GM21515 (cell line): ENCODE data around the gene RDH5.

Experiments used
- ATAC-seq: cut with Tn5 transposase; IDR thresholded peaks from one replicate; pipeline ENCODE4 v1.9.1; 2021; ENCODE audit not compliant: unreplicated experiment

RDH5 gene

GRCh38 chr12:55727643-55728185 is 7.5 kb downstream of the RDH5 start:
- no peak for ATAC-seq

GRCh38 chr12:55728186-55728938 is 8.2 kb downstream of the RDH5 start:
- peak; percentile 12 for ATAC-seq

DNA sequence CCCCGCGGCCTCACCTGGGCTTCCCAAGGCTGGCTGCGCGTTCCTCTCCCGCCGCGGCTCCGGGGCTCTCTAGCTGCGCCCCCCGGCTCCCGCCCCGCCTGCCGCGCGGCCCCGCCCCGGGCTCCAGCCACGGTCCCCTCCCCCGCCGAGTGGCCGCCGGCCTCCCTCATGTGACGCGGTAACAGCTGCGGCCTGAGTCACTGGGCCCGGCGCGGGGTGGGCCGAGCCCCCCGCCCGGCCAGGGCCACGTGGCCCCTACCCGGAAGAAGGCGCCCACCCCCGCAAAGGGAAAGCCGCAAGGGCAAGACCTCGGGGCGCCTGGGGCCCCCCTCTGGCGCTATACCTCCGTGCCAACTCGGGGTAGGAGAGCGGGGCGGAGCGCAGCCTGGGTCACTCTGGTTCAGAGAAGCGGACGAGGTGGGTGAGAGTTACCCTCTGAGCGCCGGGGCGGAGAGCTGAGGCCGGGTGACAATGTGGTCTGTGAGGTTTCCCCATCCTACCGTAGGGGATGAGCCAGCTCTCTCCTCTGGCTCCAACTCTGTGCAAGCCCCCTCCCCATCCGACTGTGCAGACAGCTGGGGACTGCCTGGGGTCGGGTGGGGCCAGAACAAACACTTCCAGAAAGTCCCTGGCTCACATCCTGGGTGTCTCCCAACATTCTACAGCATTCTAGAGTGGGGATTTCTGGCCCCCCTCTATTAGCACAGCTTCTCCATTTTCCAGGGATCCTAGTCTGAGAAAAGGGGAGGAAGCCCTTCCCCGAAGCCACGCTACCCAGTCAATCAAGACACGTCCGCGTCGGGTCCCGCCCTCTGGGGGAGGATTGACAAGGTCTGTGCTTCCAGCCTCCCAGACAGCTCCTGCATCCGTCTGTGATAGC is 9.0 kb downstream of the RDH5 start, which contains the start of gene CD63:
Gene CD63, minus strand, starts transcription at position 71 of the 880 bp plus-strand sequence. CDS start 668 bp downstream, outside the sequence.
- ATAC-seq, result peak; percentile 54

- ATAC-seq, result peak; percentile 39
Measured at GRCh38 chr12:55729819-55730818, 9.9 kb downstream of the RDH5 start.

DNA sequence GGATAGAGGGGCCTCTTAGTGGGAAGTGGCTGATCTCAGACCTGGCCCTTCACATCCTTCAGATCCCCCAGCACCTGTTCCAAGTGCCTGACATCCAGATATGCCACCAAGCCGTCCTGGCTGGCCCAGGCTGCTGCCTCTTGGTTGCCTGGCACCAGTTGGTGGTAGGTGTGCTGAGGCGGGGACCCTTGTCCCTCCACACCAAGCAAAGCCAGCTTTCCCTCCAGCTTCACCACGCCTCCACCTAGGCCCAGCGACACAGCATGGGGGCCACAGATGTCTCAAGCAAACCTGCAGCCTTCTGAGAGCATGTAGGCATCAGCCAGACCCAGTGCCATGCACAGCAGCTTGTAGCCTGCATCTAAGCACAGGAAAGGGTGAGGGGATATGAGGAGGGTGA is 12.1 kb downstream of the RDH5 start:
- no peak for ATAC-seq

DNA sequence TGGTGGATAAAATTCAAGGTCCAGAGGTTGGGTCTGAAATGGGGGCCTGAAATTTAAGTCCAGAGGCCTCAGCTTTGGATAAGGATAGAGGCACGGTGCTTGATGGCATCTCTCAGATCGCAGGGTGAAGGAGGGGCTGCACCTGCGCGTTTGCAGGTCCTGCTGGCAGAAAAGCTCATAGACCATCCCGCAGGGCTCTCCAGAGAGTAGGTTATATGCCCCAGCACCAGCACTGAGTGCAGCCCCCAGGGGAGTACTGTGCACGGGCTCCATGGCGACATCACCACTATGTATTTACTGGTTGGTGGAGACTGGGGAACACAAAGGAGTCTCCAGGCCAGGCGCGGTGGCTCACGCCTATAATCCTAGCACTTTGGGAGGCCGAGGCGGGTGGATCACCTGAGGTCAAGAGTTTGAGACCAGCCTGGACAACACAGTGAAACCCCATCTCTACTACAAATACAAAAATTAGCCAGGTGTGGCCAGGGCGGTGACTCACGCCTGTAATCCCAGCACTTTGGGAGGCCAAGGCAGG is 12.9 kb downstream of the RDH5 start:
- ATAC-seq, result no peak

GRCh38 chr12:55733858-55734257 is 13.7 kb downstream of the RDH5 start:
- no peak for ATAC-seq

DNA sequence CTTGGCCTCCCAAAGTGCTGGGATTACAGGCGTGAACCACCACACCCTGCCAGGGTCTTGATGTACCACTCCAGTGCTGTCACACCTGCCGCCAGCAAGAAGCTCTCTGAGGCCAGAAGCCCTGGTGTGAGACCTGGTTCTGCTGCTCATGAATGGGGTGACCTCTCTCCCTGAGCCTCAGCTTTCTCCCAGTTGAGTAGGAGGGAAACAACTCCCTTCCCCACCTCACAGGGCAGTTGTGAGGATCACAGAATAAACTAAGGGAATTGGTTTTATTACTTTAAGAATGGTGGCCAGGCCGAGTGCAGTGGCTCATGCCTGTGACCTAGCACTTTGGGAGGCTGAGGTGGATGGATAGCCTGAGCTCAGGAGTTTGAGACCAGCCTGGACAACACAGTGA is 14.4 kb downstream of the RDH5 start:
- ATAC-seq, result no peak

GRCh38 chr12:55736076-55736475 is 15.9 kb downstream of the RDH5 start:
- no peak for ATAC-seq

GRCh38 chr12:55736780-55737580 is 16.8 kb downstream of the RDH5 start:
- no peak for ATAC-seq

- ATAC-seq, result no peak
Measured at GRCh38 chr12:55737581-55738122, 17.5 kb downstream of the RDH5 start.

- ATAC-seq, result peak; percentile 83
Measured at GRCh38 chr12:55738123-55739024, 18.2 kb downstream of the RDH5 start.

DNA sequence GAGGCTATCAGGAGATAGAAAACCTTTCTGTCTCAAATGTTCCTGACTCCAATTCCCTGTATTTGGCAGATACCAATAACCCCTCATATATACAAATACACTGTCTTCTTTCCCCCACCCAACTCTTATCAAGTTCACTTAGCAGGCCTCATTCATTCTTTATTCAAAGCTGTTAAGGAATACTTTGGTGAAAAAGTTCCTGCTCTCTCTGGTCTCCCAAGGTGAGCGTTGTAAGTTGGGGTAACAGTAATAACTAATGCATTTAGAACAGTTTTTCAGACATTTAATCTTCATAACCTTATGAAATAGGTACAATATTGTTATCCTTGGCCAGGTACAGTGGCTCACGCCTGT is 18.8 kb downstream of the RDH5 start:
- ATAC-seq, result no peak

GRCh38 chr12:55741931-55742680 is 21.9 kb downstream of the RDH5 start:
- ATAC-seq, result no peak

GRCh38 chr12:55742719-55743405 is 22.7 kb downstream of the RDH5 start, which contains the start of gene GDF11:
GDF11 (plus strand) TSS chr12:55743122; CDS start chr12:55743317, 195 bp downstream.
- ATAC-seq, result no peak

DNA sequence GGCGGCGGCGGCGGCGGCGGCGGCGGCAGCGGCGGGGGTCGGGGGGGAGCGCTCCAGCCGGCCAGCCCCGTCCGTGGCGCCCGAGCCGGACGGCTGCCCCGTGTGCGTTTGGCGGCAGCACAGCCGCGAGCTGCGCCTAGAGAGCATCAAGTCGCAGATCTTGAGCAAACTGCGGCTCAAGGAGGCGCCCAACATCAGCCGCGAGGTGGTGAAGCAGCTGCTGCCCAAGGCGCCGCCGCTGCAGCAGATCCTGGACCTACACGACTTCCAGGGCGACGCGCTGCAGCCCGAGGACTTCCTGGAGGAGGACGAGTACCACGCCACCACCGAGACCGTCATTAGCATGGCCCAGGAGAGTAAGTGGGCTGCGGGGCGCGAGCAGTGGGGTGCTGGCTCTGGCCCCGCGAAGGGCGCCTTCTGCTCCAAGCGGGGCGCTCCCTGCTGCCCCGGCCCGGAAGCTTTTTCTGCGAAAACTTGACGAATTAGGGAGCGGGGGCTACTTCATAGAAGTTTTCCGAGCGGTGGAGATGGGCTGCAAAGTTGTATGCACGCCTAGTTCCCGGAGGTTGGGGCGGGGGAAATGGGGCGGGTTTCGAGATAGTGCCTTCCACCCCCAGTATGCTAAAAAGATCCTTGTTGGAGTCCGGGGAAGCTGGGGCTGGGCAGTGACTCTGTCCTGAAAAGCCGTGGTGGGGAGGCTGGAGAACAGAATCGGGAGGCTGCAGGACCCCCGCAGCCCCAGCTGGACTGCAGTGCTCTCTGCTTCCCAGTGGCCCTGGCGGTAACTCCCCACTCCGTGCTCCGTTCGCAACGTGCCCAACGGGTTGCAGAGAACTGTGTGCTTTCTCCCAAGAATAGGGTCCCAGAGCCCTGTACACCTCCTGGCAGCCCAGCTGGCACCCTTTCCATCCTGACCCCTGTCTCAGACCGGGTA is 23.5 kb downstream of the RDH5 start:
- ATAC-seq, result no peak
